GM19467 (cell line): Measurements from ENCODE around the gene ARHGAP19.

ENCODE experiments used
- ATAC-seq: cut with Tn5 transposase; IDR thresholded peaks from one replicate; pipeline ENCODE4 v1.9.1; 2021; ENCODE audit warnings: mild to moderate bottlenecking, moderate library complexity; ENCODE audit not compliant: unreplicated experiment

Gene ARHGAP19

GRCh38 chr10:97197030-97197500 lies 95.4 kb downstream of the ARHGAP19 start:
- no peak for ATAC-seq

- no peak for ATAC-seq
Observed at GRCh38 chr10:97196223-97197029, 96.0 kb downstream of the ARHGAP19 start.

GRCh38 chr10:97195706-97196222 lies 96.7 kb downstream of the ARHGAP19 start:
- no peak for ATAC-seq

GRCh38 chr10:97192952-97193435 lies 99.4 kb downstream of the ARHGAP19 start:
- no peak for ATAC-seq

- no peak for ATAC-seq
Observed at GRCh38 chr10:97190450-97190849, 102.0 kb downstream of the ARHGAP19 start.

- ATAC-seq: no peak
Observed at GRCh38 chr10:97188261-97188711, 104.2 kb downstream of the ARHGAP19 start.

- ATAC-seq: no peak
Observed at GRCh38 chr10:97186911-97187310, 105.5 kb downstream of the ARHGAP19 start.

GRCh38 chr10:97185326-97186058 lies 106.9 kb downstream of the ARHGAP19 start, which contains the start of gene SLIT1:
TSS of gene SLIT1 (minus strand) at chr10:97185959. CDS start at chr10:97185674, 285 bp downstream.
- no peak for ATAC-seq

- no peak for ATAC-seq
Observed at GRCh38 chr10:97184971-97185325, 107.5 kb downstream of the ARHGAP19 start.

GRCh38 chr10:97183314-97183713 lies 109.1 kb downstream of the ARHGAP19 start:
- no peak for ATAC-seq

- no peak for ATAC-seq
Observed at GRCh38 chr10:97182288-97182990, 110.0 kb downstream of the ARHGAP19 start.

GRCh38 chr10:97180986-97181385 lies 111.5 kb downstream of the ARHGAP19 start:
- no peak for ATAC-seq

GRCh38 chr10:97180363-97180755 lies 112.1 kb downstream of the ARHGAP19 start:
- ATAC-seq: no peak

- no peak for ATAC-seq
Observed at GRCh38 chr10:97179731-97180362, 112.6 kb downstream of the ARHGAP19 start.

GRCh38 chr10:97179311-97179710 lies 113.1 kb downstream of the ARHGAP19 start:
- no peak for ATAC-seq

- no peak for ATAC-seq
Observed at GRCh38 chr10:97178074-97178473, 114.4 kb downstream of the ARHGAP19 start.

- no peak for ATAC-seq
Observed at GRCh38 chr10:97176226-97176625, 116.2 kb downstream of the ARHGAP19 start.

- no peak for ATAC-seq
Observed at GRCh38 chr10:97175586-97175985, 116.9 kb downstream of the ARHGAP19 start.

GRCh38 chr10:97174941-97175340 lies 117.5 kb downstream of the ARHGAP19 start:
- ATAC-seq: no peak

GRCh38 chr10:97174276-97174775 lies 118.1 kb downstream of the ARHGAP19 start:
- no peak for ATAC-seq
